AG10803 (cell line): ENCODE results near the gene FTO.

Experiments
- DNase-seq: peaks from one replicate; pipeline ENCODE4 v3.0.0; 2010; ENCODE audit warnings: low read depth
- H3K4me3 ChIP-seq: 2 replicates; pipeline ENCODE4 v1.5.1; 2011; ENCODE audit warnings: mild to moderate bottlenecking, low read length, control low read depth
- CTCF ChIP-seq: conservative IDR thresholded peaks from 2 replicates; pipeline ENCODE4 v1.5.1; 2011; ENCODE audit warnings: mild to moderate bottlenecking, low read length, control low read depth, inconsistent platforms

The FTO gene

GRCh38 chr16:53988136-53988535, 284.2 kb downstream of the FTO start:
- DNase-seq: no peak
- no peak overlapping the region for H3K4me3 ChIP-seq
- no peak for TF ChIP-seq CTCF

DNA sequence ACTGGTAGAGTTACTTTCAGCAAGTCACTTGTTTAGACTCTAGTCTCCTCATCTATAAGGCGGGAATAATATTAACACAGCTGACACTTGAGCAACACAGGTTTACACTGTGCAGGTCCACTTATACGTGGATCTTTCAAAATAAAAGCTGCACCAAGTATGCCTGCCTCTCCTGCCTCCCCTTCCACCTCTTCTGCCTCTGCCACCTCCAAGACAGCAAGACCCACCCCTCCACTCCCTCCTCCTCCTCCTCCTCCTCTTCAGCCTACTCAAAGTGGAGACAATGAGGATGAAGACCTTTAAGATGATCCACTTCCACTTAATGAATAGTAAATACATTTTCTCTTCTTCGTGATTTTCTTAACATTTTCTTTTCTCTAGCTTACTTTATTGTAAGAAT, 285.6 kb downstream of the FTO start:
- no peak for TF ChIP-seq CTCF
- no peak for DNase-seq

GRCh38 chr16:53991754-53992378, 287.9 kb downstream of the FTO start:
- TF ChIP-seq CTCF: no peak
- no peak for DNase-seq
- no peak overlapping the region for H3K4me3 ChIP-seq

More for the DNA sequence above, 285.6 kb downstream of the FTO start:
- no peak overlapping the region for H3K4me3 ChIP-seq

- H3K4me3 ChIP-seq: no peak overlapping the region
- no peak for TF ChIP-seq CTCF
- no peak for DNase-seq
Measured at GRCh38 chr16:53995378-53995777, 291.4 kb downstream of the FTO start.

DNA sequence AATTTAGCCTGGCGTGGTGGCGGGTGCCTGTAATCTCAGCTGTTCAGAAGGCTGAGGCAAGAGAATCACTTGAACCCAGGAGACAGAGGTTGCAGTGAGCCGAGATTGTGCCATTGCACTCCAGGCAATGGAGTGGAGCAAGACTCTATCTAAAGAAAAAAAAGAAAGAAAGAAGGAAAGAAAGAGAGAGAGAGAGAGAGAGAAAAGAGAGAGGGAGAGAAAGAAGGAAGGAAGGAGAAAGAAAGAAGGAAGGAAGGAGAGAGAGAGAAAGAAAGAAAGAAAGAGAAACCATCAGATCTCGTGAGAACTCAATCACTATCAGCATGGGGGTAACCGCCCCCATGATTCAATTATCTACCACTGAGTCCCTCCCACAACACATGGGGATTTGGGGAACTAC, 293.0 kb downstream of the FTO start:
- H3K4me3 ChIP-seq: no peak overlapping the region
- no peak for TF ChIP-seq CTCF
- DNase-seq: no peak

- no peak for TF ChIP-seq CTCF
- DNase-seq: no peak
- H3K4me3 ChIP-seq: no peak overlapping the region
Measured at GRCh38 chr16:53998024-53998810, 294.3 kb downstream of the FTO start.

DNA sequence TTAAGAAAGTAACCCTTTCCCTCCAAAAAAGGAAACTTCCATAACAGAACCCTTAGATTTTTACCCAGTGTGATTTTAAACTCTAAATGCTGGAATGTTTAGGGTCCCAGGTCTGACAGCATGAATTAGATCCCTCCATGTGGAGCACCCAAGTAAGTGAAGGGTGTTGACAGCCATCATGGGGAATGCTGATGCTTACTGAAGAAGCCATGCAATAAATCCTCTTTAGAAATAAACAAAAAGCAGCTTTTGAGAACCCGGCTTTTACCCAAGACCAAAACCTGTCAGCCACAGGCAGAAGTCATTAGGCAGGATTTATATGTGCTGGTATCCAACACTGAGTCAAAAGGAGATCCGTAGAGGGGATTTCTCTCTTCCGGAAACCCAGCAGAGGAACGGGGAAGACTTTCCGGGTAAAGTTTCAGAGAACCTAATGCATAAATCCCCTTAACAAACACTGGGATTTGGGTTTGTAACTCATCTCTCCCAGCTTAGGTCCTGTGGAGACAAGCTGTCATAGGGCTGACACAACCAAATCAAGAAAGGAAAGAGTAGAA, 295.1 kb downstream of the FTO start:
- DNase-seq: no peak
- no peak for TF ChIP-seq CTCF
- no peak overlapping the region for H3K4me3 ChIP-seq
